ENCODE results near the gene VPS4A.

VPS4A gene

DNA sequence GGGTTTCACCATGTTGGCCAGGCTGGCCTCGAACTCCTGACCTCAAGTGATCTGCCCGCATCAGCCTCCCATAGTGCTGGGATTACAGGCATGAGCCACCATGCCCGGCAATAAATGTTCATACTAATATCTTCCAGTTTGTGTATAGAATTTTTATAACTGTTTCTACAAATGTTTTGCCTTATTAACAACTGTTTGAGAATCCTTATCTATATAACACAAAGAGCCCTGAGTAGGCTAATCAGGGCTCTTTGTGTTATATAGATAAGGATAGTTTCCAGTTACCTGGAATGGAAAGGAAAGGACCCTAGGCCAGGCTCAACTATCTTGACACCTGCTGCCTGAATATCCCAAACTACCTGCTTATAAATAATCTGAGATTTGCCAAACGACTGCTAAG, 57.7 kb downstream of the VPS4A start:
- no peak for DNase-seq

DNA sequence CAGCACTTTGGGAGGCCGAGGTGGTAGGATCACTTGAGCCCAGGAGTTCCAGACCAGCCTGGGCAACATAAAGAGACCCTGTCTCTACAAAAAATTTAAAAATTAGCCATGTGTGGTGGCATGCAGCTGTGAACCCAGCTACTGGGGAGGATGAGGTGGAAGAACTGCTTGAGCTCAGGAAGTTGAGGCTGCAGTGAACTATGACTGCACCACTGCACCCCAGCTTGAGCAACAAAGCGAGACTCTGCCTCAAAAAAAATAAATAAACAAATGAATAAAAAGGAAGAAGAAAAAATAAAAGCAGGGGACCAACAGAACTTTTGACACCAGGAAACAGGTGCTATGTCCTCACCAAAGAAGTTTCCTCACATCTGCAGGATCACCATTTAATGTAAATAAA, 60.4 kb downstream of the VPS4A start:
- DNase-seq: no peak

DNA sequence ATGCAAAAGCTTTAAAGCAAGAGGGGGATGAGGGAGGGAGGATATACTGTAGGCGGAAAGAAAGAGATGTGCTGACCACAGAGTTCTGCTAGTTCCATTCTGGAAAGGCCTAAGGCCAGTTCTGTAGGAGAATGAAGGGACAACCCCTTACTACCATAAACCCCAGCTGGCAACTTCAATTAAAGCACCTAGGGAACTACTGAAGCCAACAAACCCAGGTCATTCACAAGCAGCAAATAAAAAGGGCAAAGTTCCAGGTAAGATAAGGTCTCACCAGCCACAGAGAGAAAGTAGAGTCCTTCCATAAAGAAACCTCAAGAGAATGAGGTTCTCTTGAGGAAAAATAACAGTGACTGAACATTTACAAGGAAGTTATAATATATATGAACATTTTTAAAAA, 61.9 kb downstream of the VPS4A start:
- DNase-seq: no peak
